DOHH2 (cell line): ENCODE results near the gene DSCAM.

Experiments
- EZH2phosphoT487 ChIP-seq: fragments of 200-600 bp; sonication (generic); IDR thresholded peaks from 2 replicates; pipeline ENCODE4 v1.6.1; 2017; ENCODE audit warnings: borderline replicate concordance, mild to moderate bottlenecking, antibody characterized with exemption, low read length, moderate library complexity, mixed read lengths
- TF ChIP-seq, protein P1 (sequence below): fragments of 200-600 bp; sonication (generic); IDR thresholded peaks from one replicate; pipeline ENCODE4 v1.5.1; 2014; ENCODE audit warnings: antibody characterized with exemption, mild to moderate bottlenecking, low read depth, low read length; ENCODE audit not compliant: poor library complexity, severe bottlenecking

DNA sequence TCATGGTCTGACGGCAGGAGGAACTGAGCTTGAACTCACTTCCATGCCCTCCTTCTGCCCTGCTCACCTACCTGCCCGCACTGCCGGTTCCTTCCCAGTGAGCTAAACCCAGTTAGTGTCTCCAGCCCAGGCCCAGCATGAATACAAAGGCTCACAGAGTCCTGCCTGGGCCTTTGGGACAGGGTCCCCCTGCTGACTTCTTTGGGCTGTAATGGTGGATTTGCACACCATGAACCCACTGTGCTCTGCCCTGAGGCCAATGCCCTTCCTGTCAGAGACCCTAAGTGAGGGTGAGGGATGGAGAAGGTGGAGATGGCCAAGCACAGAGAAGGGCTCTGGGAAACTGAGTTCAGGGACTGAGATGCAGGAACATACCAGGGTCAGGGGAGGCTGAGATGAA lies 826.3 kb downstream of the DSCAM start:
- TF ChIP-seq, protein P1, sequence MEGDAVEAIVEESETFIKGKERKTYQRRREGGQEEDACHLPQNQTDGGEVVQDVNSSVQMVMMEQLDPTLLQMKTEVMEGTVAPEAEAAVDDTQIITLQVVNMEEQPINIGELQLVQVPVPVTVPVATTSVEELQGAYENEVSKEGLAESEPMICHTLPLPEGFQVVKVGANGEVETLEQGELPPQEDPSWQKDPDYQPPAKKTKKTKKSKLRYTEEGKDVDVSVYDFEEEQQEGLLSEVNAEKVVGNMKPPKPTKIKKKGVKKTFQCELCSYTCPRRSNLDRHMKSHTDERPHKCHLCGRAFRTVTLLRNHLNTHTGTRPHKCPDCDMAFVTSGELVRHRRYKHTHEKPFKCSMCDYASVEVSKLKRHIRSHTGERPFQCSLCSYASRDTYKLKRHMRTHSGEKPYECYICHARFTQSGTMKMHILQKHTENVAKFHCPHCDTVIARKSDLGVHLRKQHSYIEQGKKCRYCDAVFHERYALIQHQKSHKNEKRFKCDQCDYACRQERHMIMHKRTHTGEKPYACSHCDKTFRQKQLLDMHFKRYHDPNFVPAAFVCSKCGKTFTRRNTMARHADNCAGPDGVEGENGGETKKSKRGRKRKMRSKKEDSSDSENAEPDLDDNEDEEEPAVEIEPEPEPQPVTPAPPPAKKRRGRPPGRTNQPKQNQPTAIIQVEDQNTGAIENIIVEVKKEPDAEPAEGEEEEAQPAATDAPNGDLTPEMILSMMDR: no peak
- no peak for TF ChIP-seq EZH2phosphoT487
